SH-SY5Y (cell line): ENCODE measurements around the gene GTPBP3.

Experiments used
- GATA2 ChIP-seq: IDR thresholded peaks from 2 replicates; pipeline ENCODE4 v1.6.1; 2011; ENCODE audit warnings: mild to moderate bottlenecking, low read depth, low read length
- GATA3 ChIP-seq: IDR thresholded peaks from 2 replicates; pipeline ENCODE4 v1.6.1; 2011; ENCODE audit warnings: low read depth, mild to moderate bottlenecking, low read length, moderate library complexity

DNA sequence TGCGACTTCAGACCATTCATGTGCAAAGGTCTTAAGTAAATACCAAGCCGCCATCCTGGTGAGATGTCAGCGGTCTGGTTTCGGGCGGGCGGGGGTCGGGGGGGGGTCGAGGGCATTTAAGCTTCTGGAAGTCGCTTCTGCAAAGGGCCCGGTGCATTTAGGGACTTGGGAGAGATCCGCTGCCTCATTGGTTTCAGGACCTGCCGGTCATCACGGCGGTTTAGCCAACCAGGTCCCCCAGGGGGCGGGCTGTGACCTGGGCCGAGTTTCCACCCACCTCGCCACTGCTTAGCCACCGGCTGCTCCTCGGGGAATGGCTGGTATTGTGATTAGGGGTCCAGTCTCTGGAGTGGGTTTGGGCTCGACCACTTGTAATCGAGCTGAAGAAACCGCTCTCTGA, 47.9 kb upstream of the GTPBP3 start:
- TF ChIP-seq GATA2 (no peak), GATA3 (no peak)
